Activated CD8-positive, alpha-beta memory T cell treated with anti-CD3 and anti-CD28 coated beads, Interleukin-2, amount 50 U/mL, for 48 hours (primary cell): ENCODE data around the gene DNAJC1.
"Not testable (repeated sequence)": the region's sequence is repeated elsewhere in the genome, so short reads cannot be mapped to it uniquely, and the experiment has no call there.

Experiments
- DNase-seq: peaks from one replicate; pipeline ENCODE4 v3.0.0-alpha.2; 2020

Gene DNAJC1

GRCh38 chr10:21895932-21896331, 107.6 kb downstream of the DNAJC1 start:
- DNase-seq, result no peak

- no peak for DNase-seq
These were observed 108.7 kb downstream of the DNAJC1 start for GRCh38 chr10:21894648-21895342.

GRCh38 chr10:21891439-21891838, 112.1 kb downstream of the DNAJC1 start:
- no peak for DNase-seq

GRCh38 chr10:21889477-21890275, 113.9 kb downstream of the DNAJC1 start:
- DNase-seq, result no peak

GRCh38 chr10:21888959-21889358, 114.6 kb downstream of the DNAJC1 start:
- DNase-seq, result no peak

- DNase-seq, result no peak
These were observed 117.6 kb downstream of the DNAJC1 start for GRCh38 chr10:21885940-21886339.

GRCh38 chr10:21873198-21873597, 130.3 kb downstream of the DNAJC1 start:
- DNase-seq, result no peak

- not testable (repeated sequence) for DNase-seq
These were observed 130.8 kb downstream of the DNAJC1 start for GRCh38 chr10:21872771-21873170.

GRCh38 chr10:21870849-21871248, 132.7 kb downstream of the DNAJC1 start:
- no peak for DNase-seq

- not testable (repeated sequence) for DNase-seq
These were observed 134.4 kb downstream of the DNAJC1 start for GRCh38 chr10:21869087-21869486.

GRCh38 chr10:21860718-21861117, 142.8 kb downstream of the DNAJC1 start:
- DNase-seq, result no peak

- DNase-seq, result no peak
These were observed 145.1 kb downstream of the DNAJC1 start for GRCh38 chr10:21858455-21858854.

GRCh38 chr10:21849607-21850006, 153.9 kb downstream of the DNAJC1 start:
- DNase-seq, result no peak

- DNase-seq, result no peak
These were observed 159.9 kb downstream of the DNAJC1 start for GRCh38 chr10:21843645-21844044.

- not testable (repeated sequence) for DNase-seq
These were observed 162.3 kb downstream of the DNAJC1 start for GRCh38 chr10:21841273-21841672.

- DNase-seq, result not testable (repeated sequence)
These were observed 166.0 kb downstream of the DNAJC1 start for GRCh38 chr10:21837487-21837886.

GRCh38 chr10:21834574-21834973, 169.0 kb downstream of the DNAJC1 start:
- DNase-seq, result not testable (repeated sequence)

GRCh38 chr10:21832821-21833130, 170.8 kb downstream of the DNAJC1 start:
- no peak for DNase-seq

- no peak for DNase-seq
These were observed 171.3 kb downstream of the DNAJC1 start for GRCh38 chr10:21831986-21832820.

- no peak for DNase-seq
These were observed 173.5 kb downstream of the DNAJC1 start for GRCh38 chr10:21830037-21830436.

- DNase-seq, result no peak
These were observed 176.2 kb downstream of the DNAJC1 start for GRCh38 chr10:21827308-21827707.

GRCh38 chr10:21826725-21827124, 176.8 kb downstream of the DNAJC1 start:
- DNase-seq, result no peak

- no peak for DNase-seq
These were observed 178.2 kb downstream of the DNAJC1 start for GRCh38 chr10:21825345-21825744.

- no peak for DNase-seq
These were observed 179.1 kb downstream of the DNAJC1 start for GRCh38 chr10:21824409-21824808.
